Upper lobe of left lung (tissue), 6 donors: ENCODE data around the gene ATP8B1. TPM values are rescaled to one million over a fixed set of nuclear protein-coding genes. Genes with fewer than 3 reads are reported as not detected.

Experiments
- ATAC-seq, 2 donors: fragments of 200-7000 bp; cut with Tn5 transposase; one replicate each; pipeline ENCODE4 v1.9.1; 2022; ENCODE audit warnings: mild to moderate bottlenecking in 2 of 2, moderate library complexity in 2 of 2; ENCODE audit not compliant: low FRiP score in 2 of 2
- DNase-seq, 2 donors: peaks; one replicate each; pipeline ENCODE4 v3.0.0-alpha.2; 2019 to 2020
- H3K27ac ChIP-seq, 4 donors: fragments of 200-600 bp; sonication (generic); one replicate each; pipeline ENCODE4 v1.5.1; 2016 to 2019
- H3K27me3 ChIP-seq, 4 donors: fragments of 200-600 bp; sonication (generic); one replicate each; pipeline ENCODE4 v1.5.1; 2017 to 2019
- H3K36me3 ChIP-seq, 4 donors: fragments of 200-600 bp; sonication (generic); one replicate each; pipeline ENCODE4 v1.5.1; 2016 to 2019
- H3K4me1 ChIP-seq, 4 donors: fragments of 200-600 bp; sonication (generic); one replicate each; pipeline ENCODE4 v1.5.1; 2018 to 2019
- H3K4me3 ChIP-seq, 4 donors: fragments of 200-600 bp; sonication (generic); one replicate each; pipeline ENCODE4 v1.5.1; 2017 to 2019; ENCODE audit warnings: mild to moderate bottlenecking in 2 of 4, moderate library complexity in 1 of 4
- H3K9me3 ChIP-seq, 4 donors: fragments of 200-600 bp; sonication (generic); one replicate each; pipeline ENCODE4 v1.5.1; 2018 to 2019
- EP300 ChIP-seq, 4 donors: sonication (generic); formaldehyde crosslinking; IDR thresholded peaks; one replicate each; pipeline ENCODE4 v1.5.1; 2017; ENCODE audit warnings: antibody characterized with exemption in 4 of 4, control low read depth in 2 of 4
- POLR2A ChIP-seq, 4 donors: fragments of 450-650 bp; IDR thresholded peaks; one replicate each; pipeline ENCODE4 v1.5.1; 2016 to 2017; ENCODE audit warnings: antibody characterized with exemption in 4 of 4, mild to moderate bottlenecking in 2 of 4
- POLR2AphosphoS5 ChIP-seq, 2 donors: sonication (generic); formaldehyde crosslinking; IDR thresholded peaks; one replicate each; pipeline ENCODE4 v1.5.1; 2017; ENCODE audit warnings: antibody characterized with exemption in 2 of 2
- WGBS, 2 donors: methylation state at CpG; one replicate each; pipeline ENCODE4 v1.1.5; 2017 to 2018; 5-methylcytosine and 5-hydroxymethylcytosine counted together
- total RNA-seq, 6 donors: library from RNA; depleted of rRNA in 4 of 6; stranded (reverse); fragments of >200 nt in 4 of 6; gene quantifications; one replicate each; pipeline versions ENCODE4 v1.1.0 to v1.2.1, GENCODE V29; 2016 to 2021
- TF ChIP-seq, protein P1 (sequence below), 6 experiments: fragments of 450-650 bp in 4 of 6; fragments of 200-600 bp in 2 of 6; sonication (generic) in 2 of 6; IDR thresholded peaks; one replicate each; pipeline ENCODE4 v1.5.1; 2016 to 2019; ENCODE audit warnings: antibody characterized with exemption in 6 of 6
- donor health status: DM: no; HTN: no; CAD: no; lungs with moderate emphysema.
- donor health status: DM: no; HTN: yes; CAD: no; lungs with severe emphysema.

ATP8B1 gene
- total RNA-seq, 6 donors from 2014 or later = 19.6 to 36.5 (median 26.0) TPM

DNA sequence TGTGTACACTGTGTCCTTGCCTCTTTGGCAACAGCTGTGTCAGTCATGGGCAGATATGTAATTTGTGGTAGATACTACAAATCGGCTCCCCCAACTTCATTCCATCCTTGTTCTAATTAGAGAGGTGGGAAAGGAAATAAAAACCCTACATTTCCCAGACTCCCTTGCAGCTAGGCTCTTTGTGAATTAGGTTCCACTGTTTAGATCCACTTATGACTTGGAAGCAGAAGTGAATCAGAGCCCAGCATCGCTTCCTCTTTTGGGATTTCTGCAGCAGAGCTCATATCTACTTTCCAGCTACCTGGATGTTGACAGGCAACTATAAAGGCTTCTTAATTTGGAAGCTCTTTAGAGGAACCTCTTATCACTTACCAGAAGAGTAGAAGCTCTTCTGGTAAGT lies 147.4 kb downstream of the ATP8B1 start:
- WGBS, 2 donors = 87 to 95% methylated on average over 2 of the region's 2 CpGs

DNA sequence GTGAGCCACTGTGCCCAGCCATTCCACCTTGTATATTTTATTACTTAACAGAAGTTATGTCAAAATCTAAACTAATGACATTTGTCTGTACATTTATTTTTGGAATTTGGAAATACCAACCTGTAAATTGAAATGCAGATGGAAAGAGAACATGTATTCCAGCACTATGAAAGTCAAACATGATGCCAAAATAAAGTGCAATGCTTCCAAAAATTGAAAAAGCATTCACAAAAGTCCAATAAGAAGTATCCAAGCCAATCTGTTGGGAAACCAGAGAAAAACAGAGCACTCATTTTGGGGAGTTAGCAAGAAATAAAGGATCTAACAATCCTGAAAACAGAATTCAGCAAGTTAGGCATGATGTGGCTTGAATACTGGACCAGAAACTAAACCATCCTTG lies 151.2 kb downstream of the ATP8B1 start:
- DNase-seq = no peak
- no peak overlapping the region for H3K27ac ChIP-seq
- no peak overlapping the region for H3K4me3 ChIP-seq
- TF ChIP-seq, protein P1, sequence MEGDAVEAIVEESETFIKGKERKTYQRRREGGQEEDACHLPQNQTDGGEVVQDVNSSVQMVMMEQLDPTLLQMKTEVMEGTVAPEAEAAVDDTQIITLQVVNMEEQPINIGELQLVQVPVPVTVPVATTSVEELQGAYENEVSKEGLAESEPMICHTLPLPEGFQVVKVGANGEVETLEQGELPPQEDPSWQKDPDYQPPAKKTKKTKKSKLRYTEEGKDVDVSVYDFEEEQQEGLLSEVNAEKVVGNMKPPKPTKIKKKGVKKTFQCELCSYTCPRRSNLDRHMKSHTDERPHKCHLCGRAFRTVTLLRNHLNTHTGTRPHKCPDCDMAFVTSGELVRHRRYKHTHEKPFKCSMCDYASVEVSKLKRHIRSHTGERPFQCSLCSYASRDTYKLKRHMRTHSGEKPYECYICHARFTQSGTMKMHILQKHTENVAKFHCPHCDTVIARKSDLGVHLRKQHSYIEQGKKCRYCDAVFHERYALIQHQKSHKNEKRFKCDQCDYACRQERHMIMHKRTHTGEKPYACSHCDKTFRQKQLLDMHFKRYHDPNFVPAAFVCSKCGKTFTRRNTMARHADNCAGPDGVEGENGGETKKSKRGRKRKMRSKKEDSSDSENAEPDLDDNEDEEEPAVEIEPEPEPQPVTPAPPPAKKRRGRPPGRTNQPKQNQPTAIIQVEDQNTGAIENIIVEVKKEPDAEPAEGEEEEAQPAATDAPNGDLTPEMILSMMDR (IDR thresholded peaks at IDR 0.05) = no peak
- TF ChIP-seq POLR2AphosphoS5 (IDR thresholded peaks at IDR 0.05) = no peak
- no peak for TF ChIP-seq EP300 (IDR thresholded peaks at IDR 0.05)
- TF ChIP-seq POLR2A (IDR thresholded peaks at IDR 0.05) = no peak
- no peak for ATAC-seq
- peaks cover 0 to 13% (median 9%) of the 10 kb centered on the region in 4 donors for H3K9me3 ChIP-seq
- peaks cover 4 to 61% (median 13%) of the 10 kb centered on the region in 4 donors for H3K36me3 ChIP-seq
- H3K4me1 ChIP-seq = peaks cover 0 to 11% (median 3%) of the 10 kb centered on the region in 4 donors
- no peaks in the 10 kb centered on the region for H3K27me3 ChIP-seq

More for the DNA sequence above, 147.4 kb downstream of the ATP8B1 start:
- Histone ChIP-seq H3K4me1 (peaks cover 0 to under 1% (median 0%) of the 10 kb centered on the region in 4 donors), H3K9me3 (peaks cover 0 to 13% (median 9%) of the 10 kb centered on the region in 4 donors), H3K36me3 (peaks cover 4 to 69% (median 7%) of the 10 kb centered on the region in 4 donors), H3K27ac (no peak overlapping the region), H3K27me3 (no peaks in the 10 kb centered on the region), H3K4me3 (no peak overlapping the region)
- no peak for DNase-seq
- ATAC-seq = no peak
- TF ChIP-seq, protein P1 (IDR thresholded peaks at IDR 0.05) = no peak
- TF ChIP-seq POLR2AphosphoS5 (IDR thresholded peaks at IDR 0.05) = no peak
- no peak for TF ChIP-seq POLR2A (IDR thresholded peaks at IDR 0.05)
- no peak for TF ChIP-seq EP300 (IDR thresholded peaks at IDR 0.05)

DNA sequence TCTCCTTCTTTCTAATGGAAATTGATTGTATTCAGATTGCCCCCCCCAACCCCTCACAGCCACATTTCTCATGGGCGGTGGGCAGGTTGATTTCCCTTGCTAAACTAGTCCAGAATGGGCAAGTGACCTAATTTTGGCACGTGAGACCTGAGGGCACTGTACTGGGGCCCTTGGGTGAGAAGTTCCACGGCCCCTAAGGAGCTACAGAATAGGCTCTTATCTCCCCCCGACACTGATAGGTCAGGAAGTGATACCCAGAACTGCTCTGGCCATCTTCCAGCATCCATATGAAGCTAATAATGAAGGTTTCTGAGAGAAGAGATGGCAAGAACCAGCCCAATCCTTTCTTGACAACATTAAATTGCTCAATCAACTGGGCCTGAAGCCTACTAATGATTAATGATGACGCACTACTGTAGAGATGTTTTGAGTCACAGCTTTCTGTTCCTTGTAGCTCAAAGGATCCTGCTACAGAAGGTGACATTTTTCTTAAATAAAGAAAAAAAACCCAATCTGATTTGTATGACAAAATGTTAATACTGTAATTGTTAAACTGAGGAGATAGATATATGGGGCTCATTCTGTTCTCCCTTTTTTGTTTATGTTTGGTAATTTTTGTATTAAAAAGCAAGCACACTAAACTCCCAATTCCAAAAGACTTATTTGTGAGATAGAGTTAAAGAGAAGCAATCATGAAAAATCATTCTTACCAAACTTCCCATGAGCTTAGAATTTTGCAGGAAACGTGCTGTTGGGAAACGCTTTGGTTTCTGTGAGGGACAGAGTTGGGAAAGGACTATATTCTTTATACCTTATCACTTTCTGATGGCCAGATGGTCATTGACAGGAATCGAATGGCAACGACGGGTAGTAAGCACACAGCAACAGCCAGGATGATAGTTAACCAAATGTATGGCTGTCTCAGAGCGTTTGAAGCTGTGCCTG lies 153.3 kb downstream of the ATP8B1 start:
- Histone ChIP-seq H3K36me3 (peaks cover 4 to 48% (median 9%) of the 10 kb centered on the region in 4 donors), H3K4me3 (no peak overlapping the region), H3K9me3 (no peaks in the 10 kb centered on the region), H3K4me1 (peaks cover 0 to 11% (median 3%) of the 10 kb centered on the region in 4 donors), H3K27ac (peak overlapping the region; percentile 1 to 34 (median 12)), H3K27me3 (no peaks in the 10 kb centered on the region)
- 62 to 72% methylated on average over 11 of the region's 11 CpGs for WGBS, 2 donors
- ATAC-seq (peak in 1 of 2 donors; percentile 87), DNase-seq (no peak)
- TF ChIP-seq POLR2A (IDR thresholded peaks at IDR 0.05) (no peak), POLR2AphosphoS5 (IDR thresholded peaks at IDR 0.05) (no peak), EP300 (IDR thresholded peaks at IDR 0.05) (no peak)
- TF ChIP-seq, protein P1 (IDR thresholded peaks at IDR 0.05) = no peak

DNA sequence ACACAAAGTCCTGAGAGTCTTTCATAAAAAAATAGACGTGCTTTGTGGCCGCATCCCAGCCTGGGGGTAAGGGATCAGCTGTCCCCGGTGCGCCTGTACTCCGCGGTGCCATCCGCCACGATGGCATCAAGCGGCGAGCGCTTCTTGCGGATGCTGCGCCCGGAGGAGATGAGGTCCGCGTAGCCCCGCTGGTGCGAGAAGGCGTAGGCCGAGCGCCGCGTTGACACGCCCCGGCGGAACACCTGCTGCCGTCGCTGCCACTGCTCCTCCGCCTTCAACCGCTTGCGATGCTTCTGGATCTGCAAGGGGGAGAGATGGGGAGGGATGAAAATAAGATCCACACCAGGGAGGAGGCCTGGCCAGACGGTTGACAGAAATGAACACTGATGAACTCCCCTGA lies 154.7 kb downstream of the ATP8B1 start:
- no peak overlapping the region for H3K27ac ChIP-seq
- H3K36me3 ChIP-seq = peaks cover 0 to 35% (median 7%) of the 10 kb centered on the region in 4 donors
- peak in 1 of 2 donors; percentile 30 for ATAC-seq
- H3K4me3 ChIP-seq = no peak overlapping the region
- WGBS, 2 donors = 86 to 96% methylated on average over 14 to 16 of the region's 32 CpGs
- H3K27me3 ChIP-seq = no peaks in the 10 kb centered on the region
- DNase-seq = peak in 1 of 2 donors; percentile 80
- no peak for TF ChIP-seq EP300 (IDR thresholded peaks at IDR 0.05)
- TF ChIP-seq, protein P1 (IDR thresholded peaks at IDR 0.05) = no peak
- TF ChIP-seq POLR2A (IDR thresholded peaks at IDR 0.05) = no peak
- peaks cover 0 to 11% (median 3%) of the 10 kb centered on the region in 4 donors for H3K4me1 ChIP-seq
- H3K9me3 ChIP-seq = no peaks in the 10 kb centered on the region
